Measurements from ENCODE around the gene COA1. TPM values are rescaled to one million over a fixed set of nuclear protein-coding genes. Genes with fewer than 3 reads are reported as not detected.
A peak's percentile ranks its signal among the peaks of the same experiment; 100 is the strongest.

The COA1 gene
- total and polyA plus RNA-seq, 8 donors = 41.5 to 89.2 (median 75.6) TPM

GRCh38 chr7:43656997-43657396, 72.3 kb downstream of the COA1 start:
- no peak overlapping the region for H3K4me3 ChIP-seq
- H3K27ac ChIP-seq = no peak overlapping the region
- ATAC-seq = no peak
- H3K4me1 ChIP-seq = peaks cover 0 to 6% of the 10 kb centered on the region in 2 donors
- TF ChIP-seq, protein P1, sequence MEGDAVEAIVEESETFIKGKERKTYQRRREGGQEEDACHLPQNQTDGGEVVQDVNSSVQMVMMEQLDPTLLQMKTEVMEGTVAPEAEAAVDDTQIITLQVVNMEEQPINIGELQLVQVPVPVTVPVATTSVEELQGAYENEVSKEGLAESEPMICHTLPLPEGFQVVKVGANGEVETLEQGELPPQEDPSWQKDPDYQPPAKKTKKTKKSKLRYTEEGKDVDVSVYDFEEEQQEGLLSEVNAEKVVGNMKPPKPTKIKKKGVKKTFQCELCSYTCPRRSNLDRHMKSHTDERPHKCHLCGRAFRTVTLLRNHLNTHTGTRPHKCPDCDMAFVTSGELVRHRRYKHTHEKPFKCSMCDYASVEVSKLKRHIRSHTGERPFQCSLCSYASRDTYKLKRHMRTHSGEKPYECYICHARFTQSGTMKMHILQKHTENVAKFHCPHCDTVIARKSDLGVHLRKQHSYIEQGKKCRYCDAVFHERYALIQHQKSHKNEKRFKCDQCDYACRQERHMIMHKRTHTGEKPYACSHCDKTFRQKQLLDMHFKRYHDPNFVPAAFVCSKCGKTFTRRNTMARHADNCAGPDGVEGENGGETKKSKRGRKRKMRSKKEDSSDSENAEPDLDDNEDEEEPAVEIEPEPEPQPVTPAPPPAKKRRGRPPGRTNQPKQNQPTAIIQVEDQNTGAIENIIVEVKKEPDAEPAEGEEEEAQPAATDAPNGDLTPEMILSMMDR (IDR thresholded peaks at IDR 0.05) = no peak
- intact Hi-C loops (cut with DNase I) = no loop called here
- H3K9me3 ChIP-seq = no peaks in the 10 kb centered on the region
- no peaks in the 10 kb centered on the region for H3K36me3 ChIP-seq
- no peak for DNase-seq
- H3K27me3 ChIP-seq = no peaks in the 10 kb centered on the region

- Histone ChIP-seq H3K36me3 (no peaks in the 10 kb centered on the region), H3K9me3 (no peaks in the 10 kb centered on the region), H3K27me3 (no peaks in the 10 kb centered on the region), H3K4me3 (no peak overlapping the region), H3K27ac (no peak overlapping the region), H3K4me1 (peaks cover 8 to 18% of the 10 kb centered on the region in 2 donors)
- ATAC-seq = no peak
- no peak for DNase-seq
- intact Hi-C loops (cut with DNase I) = no loop called here
- TF ChIP-seq, protein P1 (IDR thresholded peaks at IDR 0.05) = no peak
Observed at GRCh38 chr7:43655584-43655983, 73.7 kb downstream of the COA1 start.

DNA sequence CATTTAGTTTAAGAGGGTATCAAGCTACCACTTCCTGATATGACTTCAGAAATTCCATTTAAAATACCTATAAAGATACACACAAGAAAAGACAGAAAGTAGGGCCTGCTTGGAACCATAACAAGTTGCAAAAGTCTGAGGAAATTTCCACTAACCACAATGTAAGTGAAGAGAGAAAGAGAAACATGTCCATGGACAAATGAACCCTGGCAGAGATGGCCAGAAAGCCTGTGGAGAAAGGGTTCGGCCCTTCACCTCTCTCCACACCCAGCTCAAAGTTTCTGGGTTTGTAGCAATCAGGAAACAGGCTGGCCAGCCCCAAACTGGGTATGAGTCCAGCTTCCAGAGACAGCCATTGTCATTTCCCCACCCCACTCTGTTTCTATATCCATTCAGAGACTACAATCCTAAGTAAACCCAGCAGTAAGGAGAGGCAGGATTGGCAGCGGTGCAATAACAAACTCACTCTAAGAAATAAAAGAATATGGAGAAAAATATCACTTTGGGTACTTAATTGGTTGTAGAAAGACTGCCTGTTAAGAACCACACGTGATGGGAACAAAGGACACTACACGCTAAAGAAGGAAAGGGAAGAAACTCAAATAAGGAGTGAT, 75.3 kb downstream of the COA1 start:
- Histone ChIP-seq H3K4me1 (peaks cover 10 to 34% of the 10 kb centered on the region in 2 donors), H3K4me3 (no peak overlapping the region), H3K27me3 (no peaks in the 10 kb centered on the region), H3K36me3 (no peaks in the 10 kb centered on the region), H3K27ac (peak overlapping the region in 1 of 2 donors; percentile 57), H3K9me3 (no peaks in the 10 kb centered on the region)
- intact Hi-C loops (cut with DNase I) = no loop called here
- ATAC-seq (no peak), DNase-seq (no peak)
- TF ChIP-seq, protein P1 (IDR thresholded peaks at IDR 0.05) = no peak

- intact Hi-C loops (cut with DNase I) = no loop called here
- Histone ChIP-seq H3K27me3 (no peaks in the 10 kb centered on the region), H3K4me1 (peaks cover 16 to 35% of the 10 kb centered on the region in 2 donors), H3K9me3 (no peaks in the 10 kb centered on the region), H3K36me3 (no peaks in the 10 kb centered on the region), H3K4me3 (no peak overlapping the region), H3K27ac (peak overlapping the region in 1 of 2 donors; percentile 57)
- DNase-seq (no peak), ATAC-seq (no peak)
- TF ChIP-seq, protein P1 (IDR thresholded peaks at IDR 0.05) = no peak
Observed at GRCh38 chr7:43653466-43653865, 75.9 kb downstream of the COA1 start.

- DNase-seq = no peak
- ATAC-seq = no peak
- H3K27ac ChIP-seq = peak overlapping the region in 1 of 2 donors; percentile 95
- no peaks in the 10 kb centered on the region for H3K36me3 ChIP-seq
- H3K4me3 ChIP-seq = no peak overlapping the region
- H3K9me3 ChIP-seq = no peaks in the 10 kb centered on the region
- H3K27me3 ChIP-seq = no peaks in the 10 kb centered on the region
- H3K4me1 ChIP-seq = peaks cover 27 to 45% of the 10 kb centered on the region in 2 donors
- TF ChIP-seq, protein P1 (IDR thresholded peaks at IDR 0.05) = no peak
- intact Hi-C loops (cut with DNase I) = no loop called here
Observed at GRCh38 chr7:43652364-43652763, 77.0 kb downstream of the COA1 start.
